GM19452 (cell line): ENCODE results near the gene CWF19L2.
"Not testable (repeated sequence)": the region's sequence is repeated elsewhere in the genome, so short reads cannot be mapped to it uniquely, and the experiment has no call there.

ENCODE experiments used
- ATAC-seq: cut with Tn5 transposase; IDR thresholded peaks from one replicate; pipeline ENCODE4 v1.9.1; 2021; ENCODE audit not compliant: unreplicated experiment

The CWF19L2 gene

DNA sequence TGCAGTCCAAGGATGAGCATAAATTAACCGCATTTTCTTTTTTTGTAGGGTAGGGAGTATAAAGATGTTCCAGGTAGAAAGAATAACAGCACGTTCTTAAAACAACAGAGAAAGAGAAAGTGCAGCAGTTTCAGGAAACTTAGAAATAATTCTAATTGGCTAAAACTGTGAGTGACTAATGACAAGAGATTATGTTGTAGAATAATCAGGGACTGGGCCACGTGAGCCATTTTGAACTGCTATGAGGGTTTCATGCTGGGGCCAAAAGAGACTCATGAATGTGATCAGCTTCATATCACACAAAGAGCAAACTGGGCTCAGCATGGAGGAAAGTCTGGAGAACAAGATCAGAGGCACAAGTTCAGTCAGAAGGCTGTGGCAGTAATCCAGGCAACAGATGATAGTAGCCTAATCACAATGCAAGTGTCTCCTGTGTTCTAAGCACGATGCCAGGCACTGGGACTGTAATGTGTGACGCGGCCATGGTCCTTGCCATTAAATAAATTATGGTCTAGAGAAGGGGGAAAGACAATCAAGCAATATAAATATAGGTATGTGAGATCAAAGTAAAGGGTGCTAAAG lies 17.9 kb downstream of the CWF19L2 start:
- ATAC-seq = no peak

DNA sequence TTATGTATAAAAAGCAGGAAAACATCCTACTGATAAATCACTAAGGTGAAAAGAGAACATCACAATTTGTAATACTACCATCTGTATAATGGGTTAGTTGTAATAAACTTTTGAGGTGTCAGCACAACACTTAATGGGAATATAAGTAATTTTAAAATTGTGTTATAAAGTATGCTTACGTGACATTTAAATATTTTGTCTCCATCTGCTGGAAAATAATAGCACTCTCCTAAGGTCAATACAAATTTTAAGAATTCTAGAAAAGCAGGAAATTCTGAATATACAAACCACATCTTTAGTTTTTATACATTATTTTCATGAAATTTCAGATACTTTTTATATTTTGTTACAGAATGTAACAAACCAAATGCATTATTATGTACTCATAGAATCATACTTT lies 19.5 kb downstream of the CWF19L2 start:
- ATAC-seq = no peak

DNA sequence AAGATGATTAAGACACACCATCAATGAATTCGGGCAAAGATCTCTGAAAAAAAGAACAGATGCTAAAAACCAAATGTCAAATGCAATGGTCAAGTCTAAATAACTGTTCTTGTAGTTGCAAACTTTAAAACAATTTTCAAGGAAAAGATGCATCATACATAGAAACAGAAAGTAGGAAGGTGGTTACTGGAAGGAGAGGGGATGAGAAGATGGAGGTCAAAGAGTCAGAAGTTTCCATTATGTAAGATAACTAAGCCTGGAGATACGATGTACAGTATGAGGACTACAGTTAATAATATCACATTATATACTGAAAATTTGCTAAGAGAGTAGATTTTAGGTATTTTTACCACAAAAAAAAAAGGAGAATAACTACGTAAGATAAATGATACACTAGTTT lies 27.1 kb downstream of the CWF19L2 start:
- no peak for ATAC-seq

DNA sequence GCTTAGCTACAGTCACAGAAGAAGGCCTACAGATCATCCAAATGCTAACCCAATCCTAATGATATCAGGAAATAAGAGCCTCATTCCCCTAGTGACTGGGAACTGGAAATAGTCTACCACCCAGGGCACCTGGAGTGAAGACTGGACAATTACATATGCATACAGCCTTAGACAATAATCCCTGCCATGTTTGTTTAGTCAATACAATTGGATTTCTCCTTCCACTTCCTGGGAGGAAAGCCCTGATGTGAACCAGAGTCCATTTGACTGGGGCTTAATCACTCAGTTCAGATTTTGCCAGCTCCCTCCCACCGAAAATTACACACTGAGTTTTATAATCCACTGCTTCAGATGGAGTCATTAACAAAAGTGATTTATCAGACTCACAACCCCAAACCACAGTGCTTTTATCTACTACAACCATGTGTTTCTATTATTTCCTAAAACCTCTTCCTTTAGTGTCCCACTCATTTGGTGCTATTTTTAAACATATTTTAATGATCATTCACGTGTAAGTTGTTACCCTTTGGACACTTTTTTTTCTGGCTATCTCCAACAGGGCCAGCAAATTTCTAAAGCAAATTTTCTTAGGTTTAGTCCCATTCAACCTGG lies 29.9 kb downstream of the CWF19L2 start:
- no peak for ATAC-seq

DNA sequence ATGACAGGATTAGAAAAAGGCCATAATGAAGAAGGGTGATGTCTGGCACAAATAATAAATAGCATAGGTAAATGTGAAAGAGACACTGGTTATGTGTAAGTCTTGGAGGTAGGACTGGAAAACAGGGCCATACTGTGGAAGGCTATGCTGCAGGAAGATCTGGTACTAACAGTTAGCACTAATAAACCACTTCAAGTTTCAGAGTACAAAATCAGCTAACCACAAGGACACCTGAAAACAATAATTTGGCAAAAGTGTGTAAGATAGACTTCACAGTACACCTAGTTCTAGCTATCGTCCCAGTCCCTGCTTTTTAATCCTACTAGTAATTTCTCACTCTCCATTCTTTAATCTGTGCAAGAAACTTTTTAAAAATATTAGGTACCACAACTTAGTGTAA lies 44.3 kb downstream of the CWF19L2 start:
- ATAC-seq = no peak

DNA sequence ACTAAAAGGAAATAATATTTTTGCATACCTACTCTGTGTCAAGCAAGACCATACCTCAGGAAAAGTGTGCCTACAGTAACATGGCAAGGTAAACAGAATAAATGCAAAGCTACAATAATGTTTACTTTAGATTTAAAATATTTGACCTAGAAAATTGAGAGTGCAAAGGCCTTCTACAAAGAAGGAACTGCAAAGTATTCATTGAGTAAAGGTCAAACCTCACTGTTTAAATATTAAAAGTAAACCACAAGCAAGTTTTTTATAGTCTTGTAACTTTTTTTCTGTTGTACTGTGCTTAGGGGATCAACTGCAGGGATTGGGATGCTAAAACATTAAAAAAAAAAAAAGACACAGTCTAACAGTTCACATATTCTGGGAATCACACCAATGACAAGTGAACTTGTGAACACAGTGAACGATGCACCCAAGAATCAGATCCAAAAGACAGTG lies 48.8 kb downstream of the CWF19L2 start:
- ATAC-seq = no peak

DNA sequence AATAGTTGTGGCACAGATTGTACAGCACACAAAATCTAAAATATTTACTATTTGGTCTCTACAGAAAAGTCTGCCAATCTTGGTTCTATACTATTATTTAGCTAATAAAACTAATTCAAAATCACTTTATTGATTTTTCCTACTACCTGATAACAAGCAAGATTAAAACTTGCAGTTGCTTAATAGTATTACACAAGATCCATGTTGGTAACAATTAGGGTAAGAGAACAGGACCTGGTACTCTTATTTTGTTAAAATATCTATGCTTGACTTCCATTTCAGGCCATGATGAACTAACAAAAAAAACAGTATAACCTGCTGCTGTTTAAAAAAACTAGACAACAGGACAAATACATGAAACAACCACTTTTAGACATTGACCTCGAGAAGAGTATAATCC lies 52.4 kb downstream of the CWF19L2 start:
- ATAC-seq = no peak

DNA sequence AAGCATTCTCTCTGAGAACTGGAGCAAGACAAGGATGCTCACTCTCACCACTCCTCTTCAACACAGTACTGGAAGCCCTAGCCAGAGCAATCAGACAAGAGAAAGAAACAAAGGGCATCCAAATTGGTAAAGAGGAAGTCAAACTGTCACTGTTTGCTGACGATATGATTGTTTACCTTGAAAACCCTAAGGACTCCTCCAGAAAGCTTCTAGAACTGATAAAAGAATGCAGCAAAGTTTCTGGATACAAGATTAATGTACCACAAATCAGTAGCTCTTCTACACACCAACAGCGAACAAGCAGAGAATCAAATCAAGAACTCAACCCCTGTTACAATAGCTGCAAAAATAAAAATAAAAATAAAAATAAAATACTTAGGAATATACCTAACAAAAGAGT lies 56.5 kb downstream of the CWF19L2 start:
- ATAC-seq = not testable (repeated sequence)

DNA sequence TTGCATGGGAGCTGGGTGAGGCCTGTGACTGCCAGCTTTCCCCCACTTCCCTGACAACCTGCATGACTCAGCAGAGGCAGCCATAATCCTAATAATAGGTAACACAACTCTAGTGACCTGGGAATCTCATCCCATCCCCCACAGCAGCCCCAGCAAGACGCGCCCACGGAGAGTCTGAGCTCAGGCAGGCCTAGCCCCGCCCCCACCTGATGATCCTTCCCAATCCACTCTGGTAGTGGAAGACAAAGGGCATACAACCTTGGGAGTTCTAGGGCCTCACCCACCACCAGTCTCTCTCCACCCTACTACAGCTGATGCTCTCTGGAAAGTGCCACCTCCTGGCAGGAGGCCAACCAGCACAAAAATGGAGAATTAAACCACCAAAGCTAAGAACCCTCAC lies 60.3 kb downstream of the CWF19L2 start:
- ATAC-seq = no peak

DNA sequence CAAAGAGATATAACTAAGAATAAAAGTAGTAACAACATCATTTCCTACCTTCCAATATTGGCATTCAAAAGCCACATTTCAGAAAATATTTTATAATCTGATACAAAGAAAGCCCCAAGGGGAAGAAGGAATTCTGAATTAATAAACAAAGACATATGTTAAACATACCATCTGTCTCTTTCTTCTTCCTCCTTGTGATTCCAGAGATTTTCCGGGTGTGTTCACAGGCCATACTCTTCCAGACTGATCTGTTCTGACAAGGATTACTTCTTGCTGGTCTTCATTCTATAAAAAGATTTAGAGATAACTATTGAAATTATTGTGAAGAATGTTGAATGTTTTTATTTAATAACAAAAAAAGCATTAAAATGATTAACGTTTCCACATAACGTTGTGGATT lies 65.0 kb downstream of the CWF19L2 start:
- ATAC-seq = no peak

DNA sequence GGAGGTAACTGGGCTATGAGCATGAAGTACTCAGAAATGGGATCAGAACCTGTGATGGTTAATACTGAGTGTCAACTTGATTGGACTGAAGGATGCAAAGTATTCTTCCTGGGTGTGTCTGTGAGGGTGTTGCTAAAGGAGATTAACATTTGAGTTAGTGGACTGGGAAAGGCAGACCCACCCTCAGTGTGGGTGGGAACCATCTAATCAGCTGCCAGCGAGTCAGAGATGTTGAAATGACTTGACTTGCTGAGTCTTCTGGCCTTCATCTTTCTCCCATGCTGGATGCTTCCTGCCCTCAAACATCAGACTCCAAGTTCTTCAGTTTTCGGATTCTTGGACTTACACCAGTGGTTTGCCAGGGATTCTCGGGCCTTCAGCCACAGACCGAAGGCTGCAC lies 66.9 kb downstream of the CWF19L2 start:
- not testable (repeated sequence) for ATAC-seq

DNA sequence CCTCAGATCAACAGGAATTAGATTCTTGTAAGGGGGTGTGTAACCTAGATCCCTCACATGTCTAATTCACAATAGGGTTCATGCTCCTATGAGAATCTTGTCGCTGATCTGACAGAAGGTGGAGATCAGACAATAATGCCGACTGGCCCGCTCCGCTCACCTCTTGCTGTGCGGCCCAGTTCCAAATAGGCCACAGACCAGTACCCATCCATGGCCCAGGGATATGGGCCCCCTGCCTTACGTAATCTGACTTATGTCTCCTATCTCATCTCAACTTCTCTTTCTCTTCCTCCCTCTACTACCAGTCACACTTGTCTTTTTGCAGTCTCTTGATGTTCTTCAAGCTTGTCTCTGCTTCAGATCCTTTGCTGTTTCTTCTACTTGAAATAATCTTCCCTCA lies 70.0 kb downstream of the CWF19L2 start:
- no peak for ATAC-seq

DNA sequence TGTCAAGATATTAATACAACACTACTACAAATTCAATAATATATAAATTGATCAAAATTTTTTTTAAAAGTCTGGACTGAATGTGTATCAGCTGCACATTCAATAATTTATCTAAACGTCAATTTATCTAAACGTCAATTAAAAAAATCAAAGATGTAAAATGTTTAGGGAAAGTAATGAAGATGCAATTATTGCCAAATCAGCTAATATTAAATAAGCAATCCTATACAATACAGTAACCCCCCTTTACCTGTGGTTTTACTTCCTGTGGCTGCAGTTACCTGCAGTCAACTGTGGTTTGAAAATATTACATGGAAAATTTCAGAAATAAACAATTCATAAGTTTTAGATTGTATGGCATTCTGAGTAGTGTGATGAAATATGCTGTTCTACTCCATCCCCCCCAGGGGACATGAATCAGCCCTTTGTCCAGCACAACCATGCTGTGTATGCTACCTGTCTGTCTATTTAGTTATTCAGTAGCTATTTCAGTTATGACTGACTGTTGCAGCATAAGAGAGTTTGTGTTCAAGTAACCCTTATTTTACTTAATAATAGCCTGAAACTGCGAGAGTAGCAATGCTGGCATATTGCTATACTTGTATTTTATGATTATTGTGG lies 72.2 kb downstream of the CWF19L2 start:
- ATAC-seq = no peak

DNA sequence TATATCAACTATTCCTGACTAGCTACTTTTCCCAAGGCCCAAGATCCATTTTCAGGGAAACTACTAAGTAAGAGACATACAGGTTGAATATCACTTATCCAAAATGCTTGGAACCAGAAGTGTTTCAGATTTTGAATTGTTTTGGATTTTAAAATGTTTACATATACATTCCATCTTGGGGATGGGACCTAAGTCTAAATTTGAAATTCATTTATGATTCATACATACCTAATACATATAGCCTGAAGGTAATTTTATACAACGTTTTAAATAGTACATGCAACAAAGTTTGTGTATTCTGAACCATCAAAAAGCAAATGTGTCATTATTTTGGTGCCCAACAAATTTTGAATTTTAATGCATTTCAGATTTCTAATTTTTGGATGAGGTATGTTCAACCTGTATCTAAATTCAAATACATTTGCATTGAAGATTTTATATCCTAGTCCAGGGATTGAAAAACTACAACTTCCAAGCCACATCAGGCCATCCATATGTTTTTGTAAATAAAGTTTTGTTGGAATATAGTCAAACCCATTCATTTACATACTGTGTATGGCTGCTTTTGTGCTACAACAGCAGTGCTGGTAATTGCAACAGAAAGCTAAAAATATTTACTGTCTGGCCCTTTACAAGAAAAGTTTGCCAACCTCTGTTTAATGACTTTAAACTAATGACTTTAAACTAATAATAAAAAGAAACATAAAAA lies 73.3 kb downstream of the CWF19L2 start:
- no peak for ATAC-seq

DNA sequence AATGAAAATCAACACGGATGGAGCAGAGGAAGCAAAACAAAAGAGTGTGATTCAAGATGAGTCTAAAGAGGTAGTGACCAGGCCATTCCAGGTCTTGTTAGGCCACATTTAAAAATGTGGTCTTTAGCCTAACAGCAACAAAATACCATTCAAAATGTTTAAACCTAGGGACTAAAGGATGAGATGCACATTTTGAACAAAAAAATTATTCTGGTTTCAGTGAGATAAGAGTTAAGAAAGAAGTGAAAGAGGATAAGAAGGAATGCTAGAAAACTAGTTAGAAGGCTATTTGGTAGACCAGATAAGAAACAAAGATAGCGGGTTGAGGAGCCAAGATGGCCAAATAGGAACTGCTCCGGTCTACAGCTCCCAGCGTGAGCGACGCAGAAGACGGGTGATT lies 85.2 kb downstream of the CWF19L2 start:
- ATAC-seq = no peak

DNA sequence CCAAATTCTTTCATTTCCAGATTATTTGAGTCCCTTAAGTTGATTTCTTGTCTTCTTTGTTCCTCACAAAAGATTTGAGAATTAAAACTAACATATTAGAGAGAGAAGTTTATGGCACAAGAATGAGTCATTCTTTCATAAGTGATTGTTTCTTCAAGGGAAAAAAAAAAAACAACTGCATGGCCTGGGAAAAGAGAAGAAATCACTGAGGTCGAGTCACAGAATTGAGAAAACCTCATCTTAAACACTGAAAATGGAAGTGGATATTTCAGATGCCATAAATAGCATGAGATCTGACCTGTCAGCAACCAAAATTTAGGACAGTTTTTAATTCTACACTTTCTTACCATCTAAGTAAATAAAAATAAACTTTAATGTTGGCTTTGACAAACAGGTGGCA lies 87.2 kb downstream of the CWF19L2 start:
- ATAC-seq = no peak

DNA sequence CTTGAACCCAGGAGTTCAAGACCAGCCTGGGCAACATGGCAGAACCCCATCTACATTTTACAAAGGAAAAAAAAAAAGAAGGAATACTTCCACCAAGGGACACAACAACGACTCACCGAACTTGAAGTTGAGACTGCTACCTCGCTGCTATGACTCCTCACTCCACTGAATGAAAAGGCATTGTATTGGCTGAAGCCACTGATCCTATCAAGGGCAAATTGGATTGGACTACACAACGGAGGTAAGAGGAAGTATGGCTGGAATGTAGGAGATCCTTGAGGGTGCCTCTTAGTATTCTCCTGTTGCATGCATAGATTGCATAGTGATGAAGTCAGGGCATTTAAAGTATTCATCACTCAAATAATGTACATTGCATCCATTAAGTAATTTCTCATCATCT lies 97.9 kb downstream of the CWF19L2 start:
- no peak for ATAC-seq

DNA sequence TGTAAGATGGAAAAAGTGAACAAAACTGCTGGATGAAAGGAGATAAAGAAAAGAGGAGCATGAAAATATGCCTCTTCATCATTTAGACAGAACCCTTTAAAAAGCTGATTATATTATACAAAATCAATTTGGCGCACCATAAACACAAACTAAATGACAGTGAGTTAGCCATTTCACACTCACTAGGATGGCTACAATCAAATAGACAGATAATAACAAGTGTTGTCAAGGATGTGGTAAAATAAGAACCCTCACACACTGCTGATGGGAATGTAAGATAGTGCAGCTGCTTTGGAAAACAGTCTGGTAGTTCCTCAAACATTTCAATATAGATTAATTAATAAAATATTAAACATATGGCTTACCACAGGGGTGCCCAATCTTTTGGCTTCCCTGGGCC lies 99.7 kb downstream of the CWF19L2 start:
- no peak for ATAC-seq

DNA sequence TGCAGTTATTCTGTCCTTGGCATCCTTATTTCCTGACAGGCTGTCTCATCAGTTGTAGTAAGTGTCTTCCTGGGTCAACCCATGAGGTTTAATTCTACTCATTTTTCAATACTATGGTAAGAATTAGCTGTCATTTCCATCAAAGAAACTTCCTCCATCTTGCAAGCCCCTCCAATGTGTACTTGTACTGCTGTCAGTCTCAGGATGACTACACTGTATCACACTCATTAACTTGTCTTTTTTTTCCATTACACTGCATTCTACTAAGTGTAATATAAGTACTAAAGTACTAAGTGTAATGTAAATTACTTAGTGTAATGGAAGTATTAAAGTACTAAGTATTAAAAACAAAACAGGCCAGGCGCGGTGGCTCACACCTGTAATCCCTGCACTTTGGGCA lies 102.8 kb downstream of the CWF19L2 start:
- no peak for ATAC-seq

DNA sequence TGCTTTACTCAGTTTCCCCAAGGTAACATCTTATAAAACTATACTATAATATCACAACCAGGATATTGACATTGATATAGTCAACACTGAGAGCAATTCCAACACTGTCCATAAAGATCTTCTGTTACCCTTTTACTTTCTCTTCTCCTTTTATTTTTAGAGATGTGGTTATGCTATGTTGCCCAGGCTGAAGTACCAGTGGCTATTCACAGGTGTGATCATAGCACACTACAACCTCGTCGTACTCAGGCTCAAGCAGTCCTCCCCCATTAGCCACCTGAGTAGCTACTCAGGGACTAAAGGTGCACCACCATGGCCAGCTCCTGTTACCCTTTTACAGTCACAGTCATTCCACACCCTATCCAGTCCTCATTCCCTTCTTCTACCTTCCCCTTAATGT lies 119.7 kb downstream of the CWF19L2 start:
- peak; percentile 53 for ATAC-seq

DNA sequence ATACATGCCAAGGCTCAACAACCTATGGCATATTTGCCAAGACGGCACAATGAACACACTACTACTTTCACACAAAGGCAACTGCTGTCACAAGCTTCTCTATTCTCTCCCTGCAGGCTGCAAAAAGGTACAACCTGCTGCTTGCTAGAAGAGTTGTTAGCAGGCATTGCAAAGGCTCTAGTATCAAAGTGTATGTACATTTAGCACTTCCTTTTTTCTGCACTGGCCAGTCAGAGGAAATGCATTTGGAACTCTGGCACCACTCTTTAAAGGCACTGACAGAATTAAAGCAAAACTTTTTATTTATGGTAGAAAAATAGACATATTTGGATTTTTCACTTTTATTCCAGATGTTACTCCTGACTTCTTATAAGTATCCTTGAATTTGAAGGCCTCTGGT lies 125.9 kb downstream of the CWF19L2 start:
- no peak for ATAC-seq

DNA sequence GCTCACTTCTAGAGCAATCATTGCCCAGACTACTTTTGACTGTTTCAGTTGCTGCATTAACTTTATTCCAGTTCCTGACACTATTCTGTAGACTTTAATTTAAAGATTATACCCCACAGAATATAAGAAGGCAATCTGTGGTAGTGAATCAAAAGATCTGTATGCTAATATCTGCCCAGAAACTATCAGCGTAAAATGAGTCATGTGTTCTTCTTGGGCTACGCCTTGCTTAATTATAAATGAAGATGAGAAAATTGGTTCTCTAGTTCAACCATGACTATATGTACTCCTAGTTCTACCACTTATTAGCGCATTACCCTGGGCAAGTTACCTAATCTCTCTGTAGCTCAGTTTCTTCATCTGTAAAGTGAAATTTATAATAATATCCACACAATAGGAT lies 128.5 kb downstream of the CWF19L2 start:
- no peak for ATAC-seq
